HL-60 (cell line): ENCODE measurements around the gene IL18R1.

Source experiments
- DNase-seq, 2 experiments: peaks; one replicate each; pipeline ENCODE4 v3.0.0-alpha.2; 2010 to 2020; ENCODE audit warnings: low read depth in 1 of 2, low spot score in 1 of 2
- H3K27ac ChIP-seq: fragments of 250-450 bp; sonication (Bioruptor Pico); replicated peaks from 2 replicates; pipeline ENCODE4 v1.5.1; 2020; ENCODE audit warnings: mild to moderate bottlenecking, moderate library complexity
- H3K27me3 ChIP-seq: fragments of 250-450 bp; sonication (Bioruptor Pico); 2 replicates; pipeline ENCODE4 v1.5.1; 2021; ENCODE audit warnings: mild to moderate bottlenecking, moderate library complexity; ENCODE audit not compliant: insufficient read depth, poor library complexity, severe bottlenecking
- H3K4me3 ChIP-seq: replicated peaks from 2 replicates; pipeline ENCODE4 v1.5.1; 2011; ENCODE audit warnings: mild to moderate bottlenecking, control low read depth, low read length; ENCODE audit not compliant: insufficient read depth
- CTCF ChIP-seq: IDR thresholded peaks from one replicate; pipeline ENCODE4 v1.5.1; 2011; ENCODE audit warnings: low read length, control low read depth, inconsistent platforms; ENCODE audit not compliant: insufficient read depth
- GABPA ChIP-seq: IDR thresholded peaks from 2 replicates; pipeline ENCODE4 v1.6.1; 2012; ENCODE audit warnings: low read depth
- POLR2AphosphoS5 ChIP-seq: IDR thresholded peaks from 2 replicates; pipeline ENCODE4 v1.6.1; 2012; ENCODE audit warnings: low read depth
- REST ChIP-seq: IDR thresholded peaks from 2 replicates; pipeline ENCODE4 v1.6.1; 2012; ENCODE audit warnings: low read depth; ENCODE audit not compliant: insufficient replicate concordance
- SPI1 ChIP-seq: IDR thresholded peaks from 2 replicates; pipeline ENCODE4 v1.6.1; 2012; ENCODE audit warnings: low read depth, mild to moderate bottlenecking, borderline replicate concordance

Gene IL18R1

GRCh38 chr2:102391565-102391964 lies 36.0 kb downstream of the IL18R1 start:
- Histone ChIP-seq H3K27me3 (no peaks in the 10 kb centered on the region), H3K27ac (no peak overlapping the region), H3K4me3 (no peak overlapping the region)
- no peak for DNase-seq
- no peak for TF ChIP-seq SPI1
- TF ChIP-seq CTCF = no peak
- TF ChIP-seq REST = no peak
- TF ChIP-seq POLR2AphosphoS5 = no peak
- TF ChIP-seq GABPA = no peak

- no peak overlapping the region for H3K27ac ChIP-seq
- no peaks in the 10 kb centered on the region for H3K27me3 ChIP-seq
- no peak for DNase-seq
- H3K4me3 ChIP-seq = no peak overlapping the region
- TF ChIP-seq SPI1 = no peak
- no peak for TF ChIP-seq REST
- no peak for TF ChIP-seq POLR2AphosphoS5
- TF ChIP-seq GABPA = no peak
- TF ChIP-seq CTCF = no peak
Measured at GRCh38 chr2:102392096-102392495, 36.5 kb downstream of the IL18R1 start.

GRCh38 chr2:102392942-102393341 lies 37.3 kb downstream of the IL18R1 start:
- TF ChIP-seq REST = no peak
- no peak for TF ChIP-seq SPI1
- TF ChIP-seq CTCF = no peak
- TF ChIP-seq GABPA = no peak
- no peak for TF ChIP-seq POLR2AphosphoS5
- H3K4me3 ChIP-seq = no peak overlapping the region
- DNase-seq = no peak
- no peaks in the 10 kb centered on the region for H3K27me3 ChIP-seq
- no peak overlapping the region for H3K27ac ChIP-seq
